GM12878 (cell line): ENCODE data around the gene TSTD2. TPM values are rescaled to one million over a fixed set of nuclear protein-coding genes. Genes with fewer than 3 reads are reported as not detected.

Source experiments
- ATAC-seq: fragments of 200-7000 bp; cut with Tn5 transposase; 3 replicates; pipeline ENCODE4 v1.9.1; 2020; ENCODE audit warnings: mild to moderate bottlenecking, moderate library complexity
- BruUV-seq: library from RNA; stranded (reverse); fragments of 400-500 nt; replicated peaks from 2 replicates; lab custom pipeline; 2021; lab: Mats Ljungman, UMichigan
- CTCF ChIA-PET: fragments of 300-600 bp; sonication (Branson Sonifier 250); formaldehyde crosslinking; extraction: SDS; loops from one replicate; lab custom pipeline; 2021; ENCODE audit warnings: inconsistent platforms; lab: Yijun Ruan, JAX
- POLR2A ChIA-PET: fragments of 350-600 bp; formaldehyde crosslinking; extraction: SDS; loops from one replicate; lab custom pipeline; 2021; ENCODE audit warnings: inconsistent platforms; lab: Charles Lee
- RAD21 ChIA-PET: fragments of 300-600 bp; sonication (Branson Sonifier 250); formaldehyde crosslinking; loops from one replicate; lab custom pipeline; 2023; ENCODE audit warnings: antibody characterized with exemption; ENCODE audit not compliant: unreplicated experiment; lab: Charles Lee
- SMC1A ChIA-PET: fragments of 300-600 bp; sonication (Branson Sonifier 250); formaldehyde crosslinking; loops from one replicate; lab custom pipeline; 2023; ENCODE audit not compliant: unreplicated experiment, uncharacterized antibody; lab: Charles Lee
- DNase-seq: peaks from one replicate; pipeline ENCODE4 v3.0.0-alpha.2; 2011; ENCODE audit warnings: low read depth, low spot score
- FAIRE-seq: peaks from 3 replicates; lab custom pipeline; 2011; peaks lifted over from hg19 to GRCh38; lab: Jason Lieb, UNC
- H2AFZ ChIP-seq: 2 replicates; pipeline ENCODE4 v1.6.0; 2011; ENCODE audit warnings: low read depth, low read length, control low read depth; ENCODE audit not compliant: control insufficient read depth
- H3K27ac ChIP-seq: 2 replicates; pipeline ENCODE4 v1.5.1; 2011; ENCODE audit warnings: control low read depth; ENCODE audit not compliant: control insufficient read depth, insufficient read depth
- H3K27me3 ChIP-seq, 2 experiments: replicated peaks in 1 of 2; 2 replicates each; pipeline versions ENCODE4 v1.6.0 to v1.6.1; 2011; ENCODE audit warnings: low read length in 1 of 2; ENCODE audit not compliant: control insufficient read depth in 2 of 2, insufficient read depth in 2 of 2
- H3K36me3 ChIP-seq, 2 experiments: 2 replicates each; pipeline ENCODE4 v1.5.1; 2011; ENCODE audit warnings: low read length in 1 of 2; ENCODE audit not compliant: control insufficient read depth in 2 of 2, insufficient read depth in 2 of 2
- H3K4me1 ChIP-seq: 2 replicates; pipeline ENCODE4 v1.6.1; 2011; ENCODE audit warnings: mild to moderate bottlenecking, low read length, moderate library complexity, mixed read lengths; ENCODE audit not compliant: control insufficient read depth, insufficient read depth
- H3K4me2 ChIP-seq: 2 replicates; pipeline ENCODE4 v1.6.0; 2011; ENCODE audit warnings: control low read depth; ENCODE audit not compliant: control insufficient read depth, insufficient read depth
- H3K4me3 ChIP-seq: fragments of 200-600 bp; sonication (generic); 2 replicates; pipeline ENCODE4 v1.5.1; 2016
- H3K79me2 ChIP-seq: 2 replicates; pipeline ENCODE4 v1.6.0; 2011; ENCODE audit warnings: low read length; ENCODE audit not compliant: control insufficient read depth, insufficient read depth
- H3K9ac ChIP-seq: 2 replicates; pipeline ENCODE4 v1.8.0; 2011; ENCODE audit warnings: low read length, control low read depth, mixed read lengths; ENCODE audit not compliant: control insufficient read depth, insufficient read depth
- H3K9me3 ChIP-seq: replicated peaks from 3 replicates; pipeline ENCODE4 v1.5.1; 2011; ENCODE audit warnings: mild to moderate bottlenecking, low read length; ENCODE audit not compliant: control insufficient read depth, insufficient read depth
- H4K20me1 ChIP-seq: 2 replicates; pipeline ENCODE4 v1.6.0; 2011; ENCODE audit not compliant: control insufficient read depth, insufficient read depth
- BCL3 ChIP-seq: IDR thresholded peaks from 2 replicates; pipeline ENCODE4 v1.6.1; 2011; ENCODE audit warnings: borderline replicate concordance, low read depth, mild to moderate bottlenecking, moderate library complexity, low read length; ENCODE audit not compliant: insufficient read depth, poor library complexity, severe bottlenecking
- CBX5 ChIP-seq: sonication (generic); IDR thresholded peaks from 2 replicates; pipeline ENCODE4 v1.6.1; 2016; ENCODE audit warnings: low read depth, moderate library complexity, mild to moderate bottlenecking, inconsistent platforms
- ELK1 ChIP-seq: IDR thresholded peaks from 2 replicates; pipeline ENCODE4 v1.6.1; 2012; ENCODE audit warnings: low read depth, low read length, improper control_type of control experiment
- FOXK2 ChIP-seq: fragments of 450-650 bp; IDR thresholded peaks from 2 replicates; pipeline ENCODE4 v1.6.1; 2017; ENCODE audit warnings: mild to moderate bottlenecking, moderate library complexity
- HCFC1 ChIP-seq: fragments of 150-350 bp; IDR thresholded peaks from 2 replicates; pipeline ENCODE4 v1.6.1; 2014; ENCODE audit warnings: low read length
- MAX ChIP-seq: IDR thresholded peaks from 2 replicates; pipeline ENCODE4 v1.6.1; 2012; ENCODE audit warnings: low read depth, low read length, improper control_type of control experiment
- MEF2A ChIP-seq: IDR thresholded peaks from 2 replicates; pipeline ENCODE4 v1.6.1; 2011; ENCODE audit warnings: low read depth, mild to moderate bottlenecking, low read length, moderate library complexity; ENCODE audit not compliant: insufficient read depth
- MEF2B ChIP-seq: fragments of 450-650 bp; IDR thresholded peaks from 2 replicates; pipeline ENCODE4 v1.6.1; 2018; ENCODE audit warnings: mild to moderate bottlenecking, moderate library complexity; ENCODE audit not compliant: partially characterized antibody, poor library complexity, severe bottlenecking
- RAD21 ChIP-seq: IDR thresholded peaks from 2 replicates; pipeline ENCODE4 v1.6.1; 2011; ENCODE audit warnings: mild to moderate bottlenecking, low read depth, low read length, moderate library complexity; ENCODE audit not compliant: insufficient read depth
- SIN3A ChIP-seq: IDR thresholded peaks from 2 replicates; pipeline ENCODE4 v1.6.1; 2012; ENCODE audit warnings: low read depth, low read length, improper control_type of control experiment
- SMAD5 ChIP-seq: IDR thresholded peaks from 2 replicates; pipeline ENCODE4 v1.6.1; 2016; ENCODE audit warnings: antibody characterized with exemption, low read depth
- in situ Hi-C: fragments of 300-500 bp; cut with MboI; formaldehyde crosslinking; loops from 9 replicates; pipeline ENCODE4 v1.14.3; 2018; ENCODE audit warnings: mixed read lengths
- intact Hi-C: fragments of 100-400 bp; cut with micrococcal nuclease; formaldehyde crosslinking; loops from one replicate; pipeline ENCODE4 v1.14.2; 2022; ENCODE audit not compliant: unreplicated experiment
- polyA plus RNA-seq, 11 experiments: library from polyadenylated mRNA; depleted of rRNA in 4 of 11; unstranded in 6 of 11; stranded (reverse) in 5 of 11; fragments of >200 nt; fragmentation: Nextera tagmentation in 4 of 11; fragmentation: Illumina TruSeq in 1 of 11; extraction: Ambion mirVana in 4 of 11; extraction: Trizol in 1 of 11; gene quantifications; 1 replicate in 1 of 11; 2 replicates in 10 of 11; pipeline versions ENCODE4 v1.2.1 to v1.2.3, GENCODE V29; 2011 to 2016; ENCODE audit warnings: inconsistent platforms in 2 of 11, missing spikeins in 2 of 11, low read depth in 1 of 11
- total RNA-seq, 4 experiments: library from RNA; depleted of rRNA in 3 of 4; stranded (reverse); fragments of >200 nt in 3 of 4; fragmentation: Illumina TruSeq in 1 of 4; extraction: Trizol in 1 of 4; gene quantifications; 2 replicates each; pipeline versions ENCODE4 v1.2.1 to v1.2.3, GENCODE V29; 2013 to 2021

TSTD2 gene
- total and polyA plus RNA-seq, 10 of the 15 experiments (the other 5 are each of a cell fraction or from before 2014, with no cell fraction given) = 5.0 to 30.6 (median 14.1) TPM

GRCh38 chr9:97630591-97630990, 2.6 kb downstream of the TSTD2 start (continued):
- TF ChIP-seq MAX (no peak), SIN3A (no peak), BCL3 (no peak)

GRCh38 chr9:97629156-97629555, 4.0 kb downstream of the TSTD2 start:
- H4K20me1 ChIP-seq = no peaks in the 10 kb centered on the region
- H2AFZ ChIP-seq = no peak overlapping the region
- ATAC-seq (no peak), DNase-seq (no peak), FAIRE-seq (no peak)
- no TSS peak for BruUV-seq
- H3K36me3 ChIP-seq = peaks cover 0 to 2% of the 10 kb centered on the region in 2 experiments; a peak in 1 of 4 replicates
- ChIA-PET POLR2A (interaction anchor here (0.6 to 1.2 kb wide), 2 partner anchors 9 to 100 kb away, joined by 3 to 5 read pairs; no protein-coding TSS in a partner anchor), CTCF (interaction anchor here (1.1 to 5.5 kb wide), 6 partner anchors 11 to 772 kb away, joined by 3 to 35 read pairs (median 12); no protein-coding TSS in a partner anchor), SMC1A (interaction anchor here (0.6 to 2.5 kb wide), 8 partner anchors 10 to 216 kb away, joined by 3 to 14 read pairs (median 5); no protein-coding TSS in a partner anchor), RAD21 (interaction anchor here (1.5 to 2.1 kb wide), 2 partner anchors 11 to 13 kb away, joined by 6 to 11 read pairs; no protein-coding TSS in a partner anchor)
- in situ Hi-C loops (loop anchor here (25.0 kb wide), 1 partner anchor 1217 kb away; the partner anchor contains the start of gene ZNF367), intact Hi-C loops (no loop called here)
- H3K27ac ChIP-seq = no peak overlapping the region
- H3K4me3 ChIP-seq = no peak overlapping the region
- no peaks in the 10 kb centered on the region for H3K9me3 ChIP-seq
- H3K27me3 ChIP-seq = no peaks in the 10 kb centered on the region
- H3K9ac ChIP-seq = no peak overlapping the region
- peaks cover 38% of the 10 kb centered on the region for H3K79me2 ChIP-seq
- TF ChIP-seq MEF2A = no peak
- TF ChIP-seq HCFC1 = no peak
- no peak for TF ChIP-seq FOXK2
- no peak for TF ChIP-seq SMAD5
- no peak for TF ChIP-seq RAD21
- TF ChIP-seq CBX5 = no peak
- no peak for TF ChIP-seq MEF2B
- no peak for TF ChIP-seq ELK1
- H3K4me2 ChIP-seq = no peak overlapping the region
- peaks cover 5% of the 10 kb centered on the region for H3K4me1 ChIP-seq
